HG03565 (cell line): Measurements from ENCODE around the gene JADE3.
A peak's percentile ranks its signal among the peaks of the same experiment; 100 is the strongest.

ENCODE experiments used
- ATAC-seq: cut with Tn5 transposase; IDR thresholded peaks from one replicate; pipeline ENCODE4 v1.9.1; 2021; ENCODE audit warnings: mild to moderate bottlenecking, moderate library complexity; ENCODE audit not compliant: unreplicated experiment

Gene JADE3

GRCh38 chrX:46992070-46992469, 79.8 kb downstream of the JADE3 start:
- no peak for ATAC-seq

GRCh38 chrX:46994096-46994495, 81.9 kb downstream of the JADE3 start:
- ATAC-seq = no peak

DNA sequence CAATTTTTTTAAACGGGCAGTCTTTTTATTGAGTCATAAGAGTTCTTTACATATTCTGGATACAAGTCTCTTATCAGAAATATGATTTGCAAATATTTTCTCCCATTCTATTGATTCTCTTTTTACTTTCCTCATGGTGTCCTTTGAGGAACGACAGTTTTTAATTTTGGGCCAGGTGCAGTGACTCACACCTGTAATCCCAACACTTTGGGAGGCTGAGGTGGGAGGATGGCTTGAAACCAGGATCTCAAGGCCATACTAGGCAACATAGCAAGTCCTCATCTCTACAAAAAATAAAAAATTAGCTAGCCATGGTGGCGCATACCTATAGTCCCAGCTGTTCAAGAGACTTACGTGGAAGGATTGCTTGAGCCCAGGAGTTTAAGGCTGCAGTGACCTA, 99.9 kb downstream of the JADE3 start:
- no peak for ATAC-seq

GRCh38 chrX:47026198-47026597, 114.0 kb downstream of the JADE3 start:
- no peak for ATAC-seq

DNA sequence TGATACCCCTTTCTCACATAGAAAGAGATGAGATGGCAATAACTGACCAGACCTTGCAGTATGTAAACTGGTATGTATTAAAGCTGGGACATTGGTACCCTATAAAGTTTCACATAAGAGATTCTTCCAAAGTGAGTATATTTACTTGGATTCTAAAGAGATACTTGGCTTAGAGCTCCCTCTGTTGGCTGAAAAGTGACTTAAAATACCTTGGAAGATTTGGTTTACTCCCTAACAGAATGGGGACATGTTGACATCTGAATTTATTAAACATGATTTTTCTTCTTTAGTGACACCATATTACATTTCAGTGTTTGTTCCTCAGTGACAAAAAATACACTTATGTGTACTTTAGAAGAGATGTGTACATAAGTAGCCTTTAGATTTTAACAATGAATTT, 118.1 kb downstream of the JADE3 start:
- no peak for ATAC-seq

GRCh38 chrX:47047989-47048388, 135.8 kb downstream of the JADE3 start:
- no peak for ATAC-seq

- ATAC-seq = no peak
These were observed 147.1 kb downstream of the JADE3 start for GRCh38 chrX:47059142-47059874.

GRCh38 chrX:47060708-47061107, 148.5 kb downstream of the JADE3 start:
- ATAC-seq = no peak

DNA sequence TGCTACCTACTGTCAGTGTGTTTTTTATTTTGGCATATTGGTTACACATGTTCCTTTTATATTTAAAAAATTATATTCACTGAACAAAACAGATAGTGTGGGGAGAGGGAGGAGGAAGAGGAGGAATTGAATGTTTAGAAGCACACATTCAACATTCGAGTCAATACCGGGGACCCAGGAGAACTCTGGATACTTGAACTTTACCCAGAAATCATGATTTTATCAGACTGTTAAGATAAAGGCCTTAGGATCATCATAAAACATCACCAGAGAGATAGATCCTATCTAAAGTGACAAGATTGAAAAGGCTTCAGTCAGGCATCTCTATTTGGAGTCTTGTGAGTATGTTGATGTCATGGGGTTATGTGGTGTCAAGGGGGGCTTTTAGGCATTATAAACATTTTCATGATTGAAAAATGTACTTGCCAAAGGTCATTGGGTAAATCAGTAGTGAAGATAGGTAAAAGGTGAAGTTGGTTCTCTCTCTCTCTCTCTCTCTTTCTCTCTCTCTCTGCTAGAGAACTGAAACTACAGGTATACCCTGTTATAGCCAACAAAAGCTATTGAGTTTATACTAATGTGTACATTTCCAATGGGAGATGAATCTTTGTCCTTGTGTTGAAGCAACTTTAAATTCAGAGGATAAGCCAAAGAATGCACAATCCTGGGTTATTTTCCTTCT, 149.2 kb downstream of the JADE3 start:
- ATAC-seq = no peak

DNA sequence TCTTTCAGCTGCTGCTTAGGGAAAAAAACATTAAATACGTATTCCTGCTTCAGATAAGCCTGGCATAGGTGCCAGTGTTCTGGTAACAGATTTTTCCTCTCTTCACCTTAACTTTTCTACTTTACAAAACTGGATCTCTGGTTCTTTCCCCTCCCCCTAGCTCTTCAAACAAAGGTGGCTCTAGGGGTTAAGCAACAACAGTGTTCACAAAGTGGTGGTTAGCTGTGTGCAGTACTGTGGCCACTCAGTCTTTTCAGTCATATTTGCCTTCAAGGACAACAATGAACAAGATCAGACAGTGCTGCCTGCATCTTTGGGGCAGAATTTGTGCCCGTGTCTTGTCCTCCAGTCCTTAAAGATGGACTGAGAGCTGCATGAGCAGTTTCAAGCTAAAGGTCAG, 151.0 kb downstream of the JADE3 start:
- ATAC-seq = no peak

- no peak for ATAC-seq
These were observed 156.0 kb downstream of the JADE3 start for GRCh38 chrX:47068214-47068613.

DNA sequence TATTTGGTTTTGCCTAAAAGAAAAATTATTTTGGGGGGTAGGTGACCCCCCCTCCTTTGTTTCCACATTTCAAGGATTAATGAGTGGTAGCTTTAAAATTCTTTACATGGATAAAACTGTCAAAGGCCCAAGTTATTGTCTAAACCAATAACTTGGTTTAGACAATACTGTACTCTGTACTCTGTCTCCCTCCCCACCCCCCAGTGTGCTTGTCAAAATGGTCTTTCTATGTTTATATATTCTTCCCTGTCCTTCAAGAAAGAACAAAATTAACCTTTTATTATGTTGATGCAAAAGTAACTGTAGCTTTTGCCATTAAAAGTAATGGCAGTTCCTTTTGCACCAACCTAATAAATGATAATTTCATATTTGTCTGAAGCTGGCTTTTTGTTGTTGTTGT, 156.5 kb downstream of the JADE3 start:
- no peak for ATAC-seq

GRCh38 chrX:47078129-47079043, 166.2 kb downstream of the JADE3 start, which contains the start of gene RGN:
TSS of gene RGN (plus strand) at chrX:47078443. CDS start at chrX:47081145, 2,702 bp downstream.
- no peak for ATAC-seq

GRCh38 chrX:47080215-47080914, 168.1 kb downstream of the JADE3 start:
- ATAC-seq = no peak

- no peak for ATAC-seq
These were observed 168.7 kb downstream of the JADE3 start for GRCh38 chrX:47080915-47081236.

GRCh38 chrX:47091149-47091775, 179.0 kb downstream of the JADE3 start:
- ATAC-seq = peak; percentile 67

- no peak for ATAC-seq
These were observed 181.0 kb downstream of the JADE3 start for GRCh38 chrX:47093248-47093647.

GRCh38 chrX:47093860-47094259, 181.6 kb downstream of the JADE3 start:
- ATAC-seq = no peak

GRCh38 chrX:47097018-47097417, 184.8 kb downstream of the JADE3 start:
- ATAC-seq = no peak

DNA sequence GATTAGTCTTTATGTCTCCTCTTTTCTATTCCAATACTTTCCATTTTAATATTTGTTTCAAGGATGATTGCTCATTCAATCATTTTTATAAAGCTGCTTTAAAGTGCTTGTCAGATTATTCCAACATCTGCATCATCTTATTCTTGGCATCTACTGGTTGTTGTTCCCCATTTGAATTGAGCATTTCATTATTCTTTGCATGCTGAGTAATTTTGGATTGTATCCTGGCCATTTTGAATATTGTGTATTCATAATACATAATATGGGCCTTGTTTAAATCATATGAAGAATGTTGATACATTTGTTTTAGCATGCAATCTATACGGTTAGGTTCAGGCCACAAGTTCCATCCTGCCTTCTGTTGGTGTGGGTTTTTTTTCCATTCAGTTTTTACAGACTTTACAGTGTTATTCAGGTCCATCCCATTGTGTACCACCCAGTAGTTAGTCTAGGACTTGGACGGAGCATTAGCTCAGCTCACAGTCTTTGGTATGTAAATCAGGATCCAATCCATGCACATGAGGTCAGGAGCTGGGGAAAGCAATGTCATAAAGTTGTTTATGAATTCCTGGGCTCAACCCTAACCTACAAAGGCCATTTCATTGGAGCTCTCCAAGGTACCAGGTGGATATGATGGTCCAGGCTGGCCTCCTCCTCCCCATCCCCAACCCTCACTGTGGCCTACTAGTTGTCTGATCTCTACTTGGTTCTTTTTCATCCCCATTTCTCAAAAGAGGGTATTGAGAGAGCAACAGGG, 186.3 kb downstream of the JADE3 start:
- ATAC-seq = no peak
